ENCODE measurements around the gene RARB.

GRCh38 chr3:25547943-25548674, 120.0 kb downstream of the RARB start:
- TF ChIP-seq CTCF (IDR thresholded peaks at IDR 0.05) (no peak), POLR2A (IDR thresholded peaks at IDR 0.05) (no peak)
